OCI-LY7 (cell line): ENCODE data around the gene MOCS3. TPM values are rescaled to one million over a fixed set of nuclear protein-coding genes. Genes with fewer than 3 reads are reported as not detected.

Experiments
- BruUV-seq: library from RNA; stranded (reverse); fragments of 400-500 nt; replicated peaks from 2 replicates; lab custom pipeline; 2021; lab: Mats Ljungman, UMichigan
- CTCF ChIA-PET: fragments of 300-600 bp; sonication (Branson Sonifier 250); formaldehyde crosslinking; loops from one replicate; lab custom pipeline; 2022; ENCODE audit warnings: antibody characterized with exemption; ENCODE audit not compliant: unreplicated experiment; lab: Charles Lee
- POLR2A ChIA-PET: fragments of 300-600 bp; sonication (Branson Sonifier 250); formaldehyde crosslinking; loops from one replicate; lab custom pipeline; 2022; ENCODE audit warnings: antibody characterized with exemption; lab: Charles Lee
- DNase-seq: peaks from one replicate; pipeline ENCODE4 v3.0.0-alpha.2; 2015; ENCODE audit warnings: low spot score
- H2AFZ ChIP-seq: fragments of 200-600 bp; sonication (generic), shearing (Covaris generic); 2 replicates; pipeline ENCODE4 v1.6.1; 2014; ENCODE audit warnings: mild to moderate bottlenecking, antibody characterized with exemption, low read length, moderate library complexity
- H3K27ac ChIP-seq: fragments of 200-600 bp; sonication (generic); 2 replicates; pipeline ENCODE4 v1.5.1; 2014; ENCODE audit warnings: mixed run types, low read depth, mild to moderate bottlenecking, moderate library complexity, low read length, inconsistent platforms; ENCODE audit not compliant: poor library complexity, severe bottlenecking
- H3K36me3 ChIP-seq: fragments of 200-600 bp; sonication (generic); 2 replicates; pipeline ENCODE4 v1.6.1; 2014; ENCODE audit warnings: mild to moderate bottlenecking, antibody characterized with exemption, low read length, moderate library complexity, mixed read lengths; ENCODE audit not compliant: insufficient read depth
- H3K4me1 ChIP-seq: fragments of 200-600 bp; sonication (generic); 2 replicates; pipeline ENCODE4 v1.5.1; 2014; ENCODE audit warnings: mild to moderate bottlenecking, low read length; ENCODE audit not compliant: insufficient read depth, poor library complexity, severe bottlenecking
- H3K4me2 ChIP-seq: fragments of 200-600 bp; sonication (generic); 2 replicates; pipeline ENCODE4 v1.6.1; 2014; ENCODE audit warnings: mild to moderate bottlenecking, low read length
- H3K4me3 ChIP-seq: fragments of 200-600 bp; sonication (generic); 2 replicates; pipeline ENCODE4 v1.5.1; 2014; ENCODE audit warnings: mild to moderate bottlenecking, low read depth, low read length; ENCODE audit not compliant: poor library complexity, severe bottlenecking
- H3K79me2 ChIP-seq: fragments of 200-600 bp; sonication (generic); 2 replicates; pipeline ENCODE4 v1.6.1; 2016; ENCODE audit warnings: low read depth, mild to moderate bottlenecking, low read length, moderate library complexity, mixed read lengths; ENCODE audit not compliant: insufficient read depth
- H3K9me2 ChIP-seq: fragments of 200-600 bp; sonication (generic); 2 replicates; pipeline ENCODE4 v1.6.1; 2016; ENCODE audit warnings: mild to moderate bottlenecking, low read length, mixed read lengths; ENCODE audit not compliant: insufficient read depth
- H3K9me3 ChIP-seq: fragments of 200-600 bp; sonication (generic); 2 replicates; pipeline ENCODE4 v1.6.1; 2014; ENCODE audit warnings: mild to moderate bottlenecking, mixed run types, low read length, mixed read lengths
- H4K20me1 ChIP-seq: fragments of 200-600 bp; sonication (generic); 2 replicates; pipeline ENCODE4 v1.6.1; 2014; ENCODE audit warnings: mild to moderate bottlenecking, antibody characterized with exemption, low read length, moderate library complexity, mixed read lengths; ENCODE audit not compliant: insufficient read depth
- CTCF ChIP-seq: fragments of 200-600 bp; sonication (generic); conservative IDR thresholded peaks from 2 replicates; pipeline ENCODE4 v1.5.1; 2014; ENCODE audit warnings: mild to moderate bottlenecking, antibody characterized with exemption, low read length, moderate library complexity, mixed read lengths
- EZH2phosphoT487 ChIP-seq: fragments of 200-600 bp; sonication (generic); IDR thresholded peaks from 2 replicates; pipeline ENCODE4 v1.6.1; 2018; ENCODE audit warnings: low read depth, borderline replicate concordance, mild to moderate bottlenecking, mixed run types, antibody characterized with exemption, low read length, moderate library complexity, mixed read lengths
- intact Hi-C: fragments of 100-400 bp; cut with micrococcal nuclease; formaldehyde crosslinking; loops from one replicate; pipeline ENCODE4 v1.10.0; 2022; ENCODE audit not compliant: unreplicated experiment
- total RNA-seq, 2 experiments: library from RNA; depleted of rRNA in 1 of 2; stranded (reverse); fragments of >200 nt in 1 of 2; shearing (Covaris generic) in 1 of 2; gene quantifications; 2 replicates each; pipeline ENCODE4 v1.2.3, GENCODE V29; 2014 to 2022

Gene MOCS3
- total RNA-seq, 2 experiments from 2014 or later: 5.8 to 7.7 TPM

- Histone ChIP-seq H3K4me1 (no peaks in the 10 kb centered on the region), H3K27ac (no peak overlapping the region), H3K4me2 (no peak overlapping the region), H3K4me3 (no peak overlapping the region), H3K79me2 (no peaks in the 10 kb centered on the region), H3K9me2 (no peaks in the 10 kb centered on the region), H3K9me3 (no peaks in the 10 kb centered on the region), H4K20me1 (no peaks in the 10 kb centered on the region), H3K36me3 (no peaks in the 10 kb centered on the region), H2AFZ (no peak overlapping the region)
- no peak for DNase-seq
- intact Hi-C loops: no loop called here
- no TSS peak for BruUV-seq
- ChIA-PET POLR2A (no interaction called here), CTCF (no interaction called here)
- no peak for TF ChIP-seq CTCF
- no peak for TF ChIP-seq EZH2phosphoT487
These were observed 43.0 kb downstream of the MOCS3 start for GRCh38 chr20:51001430-51002265.

- Histone ChIP-seq H3K79me2 (no peaks in the 10 kb centered on the region), H3K9me2 (no peaks in the 10 kb centered on the region), H3K4me1 (no peaks in the 10 kb centered on the region), H3K27ac (no peak overlapping the region), H3K36me3 (no peaks in the 10 kb centered on the region), H4K20me1 (no peaks in the 10 kb centered on the region), H3K9me3 (no peaks in the 10 kb centered on the region), H3K4me3 (no peak overlapping the region), H2AFZ (no peak overlapping the region), H3K4me2 (no peak overlapping the region)
- POLR2A ChIA-PET: no interaction called here
- no peak for DNase-seq
- intact Hi-C loops: no loop called here
- no TSS peak for BruUV-seq
- TF ChIP-seq EZH2phosphoT487 (no peak), CTCF (no peak)
- CTCF ChIA-PET: no interaction called here
These were observed 44.0 kb downstream of the MOCS3 start for GRCh38 chr20:51002633-51003032.

- no peaks in the 10 kb centered on the region for H3K9me2 ChIP-seq
- POLR2A ChIA-PET: no interaction called here
- DNase-seq: no peak
These were observed 45.1 kb downstream of the MOCS3 start for GRCh38 chr20:51003753-51004152.

More at GRCh38 chr20:51003753-51004152, 45.1 kb downstream of the MOCS3 start:
- H3K9me3 ChIP-seq: no peaks in the 10 kb centered on the region
- intact Hi-C loops: no loop called here
- no peak overlapping the region for H2AFZ ChIP-seq
- H3K36me3 ChIP-seq: no peaks in the 10 kb centered on the region
- H3K4me3 ChIP-seq: no peak overlapping the region
- no peak overlapping the region for H3K4me2 ChIP-seq
- no peak for TF ChIP-seq EZH2phosphoT487
- TF ChIP-seq CTCF: no peak
- no peaks in the 10 kb centered on the region for H3K79me2 ChIP-seq
- no peaks in the 10 kb centered on the region for H4K20me1 ChIP-seq
- H3K27ac ChIP-seq: no peak overlapping the region
- H3K4me1 ChIP-seq: no peaks in the 10 kb centered on the region
- CTCF ChIA-PET: no interaction called here
- BruUV-seq: no TSS peak
